RWPE1 (cell line): ENCODE measurements around the gene YBX1.
"Not testable (repeated sequence)": the region's sequence is repeated elsewhere in the genome, so short reads cannot be mapped to it uniquely, and the experiment has no call there.

Experiments used
- CTCF ChIA-PET: fragments of 350-600 bp; sonication (Branson Sonifier 250); formaldehyde crosslinking; extraction: SDS; loops from one replicate; lab custom pipeline; 2021; lab: Yijun Ruan, JAX
- POLR2A ChIA-PET: fragments of 400-600 bp; formaldehyde crosslinking; extraction: SDS; loops from one replicate; lab custom pipeline; 2020; ENCODE audit warnings: antibody characterized with exemption; ENCODE audit not compliant: low non-redundant PET; lab: Yijun Ruan, JAX
- DNase-seq: peaks from one replicate; pipeline ENCODE4 v3.0.0; 2012; ENCODE audit warnings: low spot score
- H3K27ac ChIP-seq: fragments of 450-650 bp; 2 replicates; pipeline ENCODE4 v1.5.1; 2017
- CTCF ChIP-seq: fragments of 450-650 bp; conservative IDR thresholded peaks from 2 replicates; pipeline ENCODE4 v1.5.1; 2017; ENCODE audit warnings: low read depth, mild to moderate bottlenecking

YBX1 gene

GRCh38 chr1:42720868-42721267 is 38.6 kb downstream of the YBX1 start:
- TF ChIP-seq CTCF = no peak
- no peak overlapping the region for H3K27ac ChIP-seq
- CTCF ChIA-PET = no interaction called here
- POLR2A ChIA-PET = no interaction called here
- DNase-seq = no peak

- POLR2A ChIA-PET = interaction anchor here (0.7 kb wide), 1 partner anchor 460 kb away, joined by 4 read pairs; no protein-coding TSS in a partner anchor
- DNase-seq = no peak
- TF ChIP-seq CTCF = no peak
- no peak overlapping the region for H3K27ac ChIP-seq
- CTCF ChIA-PET = interaction anchor here (0.6 kb wide), 1 partner anchor 767 kb away, joined by 7 read pairs; no protein-coding TSS in a partner anchor
Measured at GRCh38 chr1:42721926-42722325, 39.7 kb downstream of the YBX1 start.

- ChIA-PET CTCF (interaction anchor here (0.5 kb wide), 1 partner anchor 1286 kb away, joined by 3 read pairs; no protein-coding TSS in a partner anchor), POLR2A (interaction anchor here (0.7 kb wide), 1 partner anchor 460 kb away, joined by 4 read pairs; no protein-coding TSS in a partner anchor)
- H3K27ac ChIP-seq, DNase-seq: not testable (repeated sequence)
Measured at GRCh38 chr1:42722403-42722802, 40.2 kb downstream of the YBX1 start.

- H3K27ac ChIP-seq = no peak overlapping the region
- POLR2A ChIA-PET = no interaction called here
- DNase-seq = no peak
- no peak for TF ChIP-seq CTCF
- CTCF ChIA-PET = interaction anchor here (0.7 kb wide), 1 partner anchor 40 kb away, joined by 3 read pairs; no protein-coding TSS in a partner anchor
Measured at GRCh38 chr1:42723511-42723910, 41.3 kb downstream of the YBX1 start.

- POLR2A ChIA-PET = interaction anchor here (0.7 kb wide), 1 partner anchor 44 kb away, joined by 3 read pairs; the partner anchor contains the start of gene YBX1
- CTCF ChIA-PET, DNase-seq, H3K27ac ChIP-seq: not testable (repeated sequence)
Measured at GRCh38 chr1:42725820-42726219, 43.6 kb downstream of the YBX1 start.

- ChIA-PET POLR2A (no interaction called here), CTCF (no interaction called here)
- no peak for TF ChIP-seq CTCF
- no peak for DNase-seq
- H3K27ac ChIP-seq = no peak overlapping the region
Measured at GRCh38 chr1:42730002-42730401, 47.8 kb downstream of the YBX1 start.

GRCh38 chr1:42730988-42731387 is 48.8 kb downstream of the YBX1 start:
- ChIA-PET POLR2A (no interaction called here), CTCF (interaction anchor here (0.6 to 0.7 kb wide), 2 partner anchors 152 to 153 kb away, joined by 3 to 5 read pairs; no protein-coding TSS in a partner anchor)

More at GRCh38 chr1:42730988-42731387, 48.8 kb downstream of the YBX1 start:
- peak; percentile 32 for DNase-seq
- no peak overlapping the region for H3K27ac ChIP-seq
- no peak for TF ChIP-seq CTCF
